WTC11 (cell line): ENCODE results near the gene MDN1. TPM values are rescaled to one million over a fixed set of nuclear protein-coding genes. Genes with fewer than 3 reads are reported as not detected.

Experiments
- ATAC-seq: fragments of 200-7000 bp; cut with Tn5 transposase; 2 replicates; pipeline ENCODE4 v1.10.0; 2021; ENCODE audit warnings: mild to moderate bottlenecking, moderate library complexity
- CTCF ChIA-PET: fragments of 300-600 bp; sonication (Branson Sonifier 250); formaldehyde crosslinking; loops from one replicate; lab custom pipeline; 2021; ENCODE audit warnings: antibody characterized with exemption; lab: Charles Lee
- POLR2A ChIA-PET: fragments of 350-600 bp; sonication (Branson Sonifier 250); formaldehyde crosslinking; loops from one replicate; lab custom pipeline; 2021; ENCODE audit warnings: antibody characterized with exemption; lab: Charles Lee
- DNase-seq: peaks from one replicate; pipeline ENCODE4 v3.0.0; 2021; ENCODE audit warnings: low spot score
- H3K27ac Mint-ChIP-seq: 2 replicates; pipeline ENCODE4 v1.8.0; 2021; ENCODE audit warnings: mixed read lengths
- H3K27me3 Mint-ChIP-seq: 2 replicates; pipeline ENCODE4 v1.8.0; 2021; ENCODE audit warnings: low read depth, mild to moderate bottlenecking, moderate library complexity, mixed read lengths
- H3K36me3 Mint-ChIP-seq: 2 replicates; pipeline ENCODE4 v1.8.0; 2021; ENCODE audit warnings: mixed read lengths
- H3K4me1 Mint-ChIP-seq: 2 replicates; pipeline ENCODE4 v1.8.0; 2022; ENCODE audit warnings: mixed read lengths
- H3K4me3 Mint-ChIP-seq: 2 replicates; pipeline ENCODE4 v1.8.0; 2021; ENCODE audit warnings: mild to moderate bottlenecking, moderate library complexity, mixed read lengths
- H3K9me3 Mint-ChIP-seq: 2 replicates; pipeline ENCODE4 v1.8.0; 2021; ENCODE audit warnings: mixed read lengths
- ARID4B ChIP-seq: sonication (generic); formaldehyde crosslinking; IDR thresholded peaks from 2 replicates; pipeline ENCODE4 v1.8.0; 2023; ENCODE audit warnings: missing genetic modification reagents, mild to moderate bottlenecking, borderline replicate concordance
- ATF2 ChIP-seq: sonication (generic); formaldehyde crosslinking; IDR thresholded peaks from 2 replicates; pipeline ENCODE4 v1.8.1; 2022; ENCODE audit warnings: low read depth, missing genetic modification reagents, borderline replicate concordance
- ATF6 ChIP-seq: sonication (generic); formaldehyde crosslinking; IDR thresholded peaks from 2 replicates; pipeline ENCODE4 v1.8.1; 2023; ENCODE audit warnings: mild to moderate bottlenecking, missing genetic modification reagents
- CBFB ChIP-seq: sonication (generic); formaldehyde crosslinking; IDR thresholded peaks from 2 replicates; pipeline ENCODE4 v1.8.1; 2022; ENCODE audit warnings: mild to moderate bottlenecking, low read depth, missing genetic modification reagents
- CREB1 ChIP-seq: sonication (generic); formaldehyde crosslinking; IDR thresholded peaks from 2 replicates; pipeline ENCODE4 v1.8.0; 2023; ENCODE audit warnings: mild to moderate bottlenecking, missing genetic modification reagents
- E2F1 ChIP-seq: sonication (generic); formaldehyde crosslinking; IDR thresholded peaks from 2 replicates; pipeline ENCODE4 v1.8.0; 2022; ENCODE audit warnings: mild to moderate bottlenecking, missing genetic modification reagents
- EMX1 ChIP-seq: fragments of 250-450 bp; sonication (Bioruptor Pico); IDR thresholded peaks from 2 replicates; pipeline ENCODE4 v1.8.0; 2021; ENCODE audit warnings: mild to moderate bottlenecking
- NFE2L1 ChIP-seq: sonication (generic); formaldehyde crosslinking; IDR thresholded peaks from 2 replicates; pipeline ENCODE4 v1.8.1; 2023; ENCODE audit warnings: missing genetic modification reagents
- NR2C2 ChIP-seq: sonication (generic); formaldehyde crosslinking; IDR thresholded peaks from 2 replicates; pipeline ENCODE4 v1.8.0; 2022; ENCODE audit warnings: mild to moderate bottlenecking, missing genetic modification reagents
- SMAD3 ChIP-seq: sonication (generic); formaldehyde crosslinking; IDR thresholded peaks from 2 replicates; pipeline ENCODE4 v1.8.0; 2022; ENCODE audit warnings: missing genetic modification reagents, mild to moderate bottlenecking, borderline replicate concordance
- SP1 ChIP-seq: sonication (generic); formaldehyde crosslinking; conservative IDR thresholded peaks from 2 replicates; pipeline ENCODE4 v1.8.1; 2022; ENCODE audit warnings: missing genetic modification reagents
- TEAD1 ChIP-seq: sonication (generic); formaldehyde crosslinking; IDR thresholded peaks from 2 replicates; pipeline ENCODE4 v1.8.0; 2022; ENCODE audit warnings: mild to moderate bottlenecking, missing genetic modification reagents
- ZBTB43 ChIP-seq: sonication (generic); formaldehyde crosslinking; IDR thresholded peaks from 2 replicates; pipeline ENCODE4 v1.8.1; 2023; ENCODE audit warnings: mild to moderate bottlenecking, missing genetic modification reagents
- total RNA-seq: library from RNA; stranded (reverse); gene quantifications from 3 replicates; pipeline ENCODE4 v1.2.3, GENCODE V29; 2021

The MDN1 gene
- total RNA-seq, 1 experiment from 2014 or later: 195 TPM

- POLR2A ChIA-PET: no interaction called here
- peak overlapping the region; percentile 89 for H3K27ac Mint-ChIP-seq
Observed at GRCh38 chr6:89667872-89668556, 151.6 kb downstream of the MDN1 start.

More at GRCh38 chr6:89667872-89668556, 151.6 kb downstream of the MDN1 start:
- Mint-ChIP-seq H3K36me3 (peaks cover 77% of the 10 kb centered on the region), H3K9me3 (no peaks in the 10 kb centered on the region), H3K4me1 (peaks cover 46% of the 10 kb centered on the region), H3K4me3 (peak overlapping the region; percentile 7), H3K27me3 (no peaks in the 10 kb centered on the region)
- TF ChIP-seq CREB1 (CRISPR knock-in tag): no peak
- no peak for TF ChIP-seq ATF6 (CRISPR knock-in tag)
- no peak for TF ChIP-seq ATF2
- no peak for TF ChIP-seq NFE2L1
- no peak for TF ChIP-seq EMX1 (CRISPR knock-in tag)
- no peak for TF ChIP-seq ZBTB43
- TF ChIP-seq E2F1 (CRISPR knock-in tag): no peak
- peak; percentile 41; the same call in 1 of the 2 replicates for TF ChIP-seq SP1 (CRISPR knock-in tag)
- no peak for TF ChIP-seq SMAD3 (CRISPR knock-in tag)
- TF ChIP-seq TEAD1: peak; percentile 78; the same call in 1 of the 2 replicates
- no peak for TF ChIP-seq NR2C2
- no peak for TF ChIP-seq CBFB (CRISPR knock-in tag)
- TF ChIP-seq ARID4B (CRISPR knock-in tag): no peak; the same call in 1 of the 2 replicates
- CTCF ChIA-PET: interaction anchor here (0.9 kb wide), 1 partner anchor 125 kb away, joined by 3 read pairs; no protein-coding TSS in a partner anchor
- DNase-seq (no peak), ATAC-seq (peak; percentile 79)
